SK-N-SH (cell line): ENCODE measurements around the gene UBL7.

Experiments
- CTCF ChIP-seq: fragments of 200-600 bp; sonication (generic); IDR thresholded peaks from 2 replicates; pipeline ENCODE4 v1.6.1; 2017; ENCODE audit warnings: antibody characterized with exemption, mild to moderate bottlenecking, moderate library complexity
- EP300 ChIP-seq, 2 experiments: IDR thresholded peaks; 2 replicates each; pipeline versions ENCODE4 v1.4.0 to v1.6.1; 2012; ENCODE audit warnings: borderline replicate concordance in 1 of 2, low read depth in 1 of 2, low read length in 1 of 2
- RCOR1 ChIP-seq: fragments of 150-350 bp; IDR thresholded peaks from 2 replicates; pipeline ENCODE4 v1.6.1; 2017; ENCODE audit warnings: antibody characterized with exemption, low read length
- USF1 ChIP-seq: IDR thresholded peaks from 2 replicates; pipeline ENCODE4 v1.4.0; 2012; ENCODE audit warnings: low read depth, borderline replicate concordance
- USF2 ChIP-seq: fragments of 150-350 bp; IDR thresholded peaks from 2 replicates; pipeline ENCODE4 v1.6.1; 2017; ENCODE audit warnings: antibody characterized with exemption, low read length, low read depth, borderline replicate concordance

- TF ChIP-seq CTCF (peak; percentile 92), USF1 (no peak), USF2 (no peak), EP300 (IDR thresholded peaks at IDR 0.05; ENCODE audit: borderline replicate concordance in 1 of 2, low read depth in 1 of 2, low read length in 1 of 2) (no peak), RCOR1 (no peak)
Measured at GRCh38 chr15:74438721-74439316, 22.1 kb downstream of the UBL7 start.
